ENCODE results near the gene SLC25A20.

DNA sequence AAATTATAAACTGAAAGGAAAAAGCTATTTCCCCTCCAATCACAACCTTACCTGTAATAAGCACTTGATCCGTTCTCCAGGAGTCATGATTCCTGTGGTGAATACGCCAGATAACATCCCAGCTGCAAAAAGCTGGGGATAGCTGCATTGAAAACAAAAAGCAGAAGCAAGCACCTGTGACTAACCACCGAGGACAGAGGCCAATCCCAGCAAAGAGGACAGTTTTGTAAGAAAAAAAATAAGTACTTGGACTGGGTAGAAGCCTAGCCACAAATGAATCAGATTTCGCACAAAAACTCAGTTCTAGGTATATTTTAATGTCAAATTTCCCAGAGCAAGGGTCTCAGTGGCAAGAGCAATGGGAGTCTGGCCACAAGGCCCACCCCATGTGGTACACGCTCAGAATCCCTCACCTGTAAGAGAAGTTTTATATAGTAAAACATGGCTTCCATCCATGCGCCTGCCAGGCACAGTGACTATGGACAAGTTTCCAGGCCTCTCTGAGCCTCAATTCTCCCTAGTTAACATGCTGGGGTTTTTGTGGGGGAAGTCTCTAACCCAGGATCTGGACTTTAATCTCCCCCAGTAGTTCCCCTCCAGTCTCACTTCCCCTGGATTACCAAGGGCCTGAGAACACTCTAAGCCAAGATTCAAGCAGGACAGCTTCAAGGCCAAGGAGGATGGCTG lies 19.2 kb downstream of the SLC25A20 start:
- TF ChIP-seq YY1 (IDR thresholded peaks at IDR 0.05; ENCODE audit: low read depth) (no peak), FOXM1 (IDR thresholded peaks at IDR 0.05; ENCODE audit: borderline replicate concordance, low read depth) (no peak), TAF1 (IDR thresholded peaks at IDR 0.05; ENCODE audit: low read depth) (no peak), EP300 (IDR thresholded peaks at IDR 0.05; ENCODE audit: borderline replicate concordance) (no peak), CREB1 (IDR thresholded peaks at IDR 0.05; ENCODE audit: low read depth) (no peak), TCF12 (IDR thresholded peaks at IDR 0.05; ENCODE audit: low read depth) (no peak)
- TF ChIP-seq, protein P1, sequence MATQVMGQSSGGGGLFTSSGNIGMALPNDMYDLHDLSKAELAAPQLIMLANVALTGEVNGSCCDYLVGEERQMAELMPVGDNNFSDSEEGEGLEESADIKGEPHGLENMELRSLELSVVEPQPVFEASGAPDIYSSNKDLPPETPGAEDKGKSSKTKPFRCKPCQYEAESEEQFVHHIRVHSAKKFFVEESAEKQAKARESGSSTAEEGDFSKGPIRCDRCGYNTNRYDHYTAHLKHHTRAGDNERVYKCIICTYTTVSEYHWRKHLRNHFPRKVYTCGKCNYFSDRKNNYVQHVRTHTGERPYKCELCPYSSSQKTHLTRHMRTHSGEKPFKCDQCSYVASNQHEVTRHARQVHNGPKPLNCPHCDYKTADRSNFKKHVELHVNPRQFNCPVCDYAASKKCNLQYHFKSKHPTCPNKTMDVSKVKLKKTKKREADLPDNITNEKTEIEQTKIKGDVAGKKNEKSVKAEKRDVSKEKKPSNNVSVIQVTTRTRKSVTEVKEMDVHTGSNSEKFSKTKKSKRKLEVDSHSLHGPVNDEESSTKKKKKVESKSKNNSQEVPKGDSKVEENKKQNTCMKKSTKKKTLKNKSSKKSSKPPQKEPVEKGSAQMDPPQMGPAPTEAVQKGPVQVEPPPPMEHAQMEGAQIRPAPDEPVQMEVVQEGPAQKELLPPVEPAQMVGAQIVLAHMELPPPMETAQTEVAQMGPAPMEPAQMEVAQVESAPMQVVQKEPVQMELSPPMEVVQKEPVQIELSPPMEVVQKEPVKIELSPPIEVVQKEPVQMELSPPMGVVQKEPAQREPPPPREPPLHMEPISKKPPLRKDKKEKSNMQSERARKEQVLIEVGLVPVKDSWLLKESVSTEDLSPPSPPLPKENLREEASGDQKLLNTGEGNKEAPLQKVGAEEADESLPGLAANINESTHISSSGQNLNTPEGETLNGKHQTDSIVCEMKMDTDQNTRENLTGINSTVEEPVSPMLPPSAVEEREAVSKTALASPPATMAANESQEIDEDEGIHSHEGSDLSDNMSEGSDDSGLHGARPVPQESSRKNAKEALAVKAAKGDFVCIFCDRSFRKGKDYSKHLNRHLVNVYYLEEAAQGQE (IDR thresholded peaks at IDR 0.05; ENCODE audit: low read depth), result no peak

Measured in Ishikawa (cell line).